Liver (tissue), 3 donors: ENCODE results near the gene SOBP.
A peak's percentile ranks its signal among the peaks of the same experiment; 100 is the strongest.

ENCODE experiments used
- EGR1 ChIP-seq, 2 donors: IDR thresholded peaks; 2 replicates each; pipeline ENCODE4 v1.6.1; 2016 to 2018; ENCODE audit warnings: antibody characterized with exemption in 2 of 2, low read depth in 2 of 2
- FOXA1 ChIP-seq: IDR thresholded peaks from 2 replicates; pipeline ENCODE4 v1.6.1; 2016; ENCODE audit warnings: antibody characterized with exemption
- GABPA ChIP-seq, 2 donors: IDR thresholded peaks in 1 of 2; conservative IDR thresholded peaks in 1 of 2; 2 replicates each; pipeline ENCODE4 v1.6.1; 2016; ENCODE audit warnings: antibody characterized with exemption in 2 of 2, mild to moderate bottlenecking in 1 of 2, moderate library complexity in 1 of 2
- HNF4G ChIP-seq: IDR thresholded peaks from 2 replicates; pipeline ENCODE4 v1.6.1; 2016; ENCODE audit warnings: antibody characterized with exemption
- JUND ChIP-seq, 2 donors: IDR thresholded peaks; 2 replicates each; pipeline ENCODE4 v1.6.1; 2016; ENCODE audit warnings: antibody characterized with exemption in 2 of 2
- RAD21 ChIP-seq, 2 donors: IDR thresholded peaks; 2 replicates each; pipeline ENCODE4 v1.6.1; 2016; ENCODE audit warnings: antibody characterized with exemption in 2 of 2, mild to moderate bottlenecking in 2 of 2
- RXRA ChIP-seq, 2 donors: IDR thresholded peaks; 2 replicates each; pipeline ENCODE4 v1.6.1; 2017 to 2018; ENCODE audit warnings: antibody characterized with exemption in 2 of 2, mild to moderate bottlenecking in 1 of 2
- TAF1 ChIP-seq: conservative IDR thresholded peaks from 2 replicates; pipeline ENCODE4 v1.6.1; 2016; ENCODE audit warnings: antibody characterized with exemption, mild to moderate bottlenecking
- TF ChIP-seq, protein P1 (sequence below): IDR thresholded peaks from 2 replicates; pipeline ENCODE4 v1.6.1; 2016; ENCODE audit warnings: antibody characterized with exemption, mild to moderate bottlenecking
- TF ChIP-seq, protein P2 (sequence below): fragments of 150-350 bp; IDR thresholded peaks from 2 replicates; pipeline ENCODE4 v1.5.1; 2017; ENCODE audit warnings: improper control_type of control experiment, low read depth, low read length; ENCODE audit not compliant: missing input control
- TF ChIP-seq, protein P3 (sequence below): IDR thresholded peaks from 2 replicates; pipeline ENCODE4 v1.6.1; 2016; ENCODE audit warnings: antibody characterized with exemption
- TF ChIP-seq, protein P4 (sequence below): IDR thresholded peaks from 2 replicates; pipeline ENCODE4 v1.6.1; 2016; ENCODE audit warnings: antibody characterized with exemption
- donor health status: healthy.
- donor health status: healthy.

DNA sequence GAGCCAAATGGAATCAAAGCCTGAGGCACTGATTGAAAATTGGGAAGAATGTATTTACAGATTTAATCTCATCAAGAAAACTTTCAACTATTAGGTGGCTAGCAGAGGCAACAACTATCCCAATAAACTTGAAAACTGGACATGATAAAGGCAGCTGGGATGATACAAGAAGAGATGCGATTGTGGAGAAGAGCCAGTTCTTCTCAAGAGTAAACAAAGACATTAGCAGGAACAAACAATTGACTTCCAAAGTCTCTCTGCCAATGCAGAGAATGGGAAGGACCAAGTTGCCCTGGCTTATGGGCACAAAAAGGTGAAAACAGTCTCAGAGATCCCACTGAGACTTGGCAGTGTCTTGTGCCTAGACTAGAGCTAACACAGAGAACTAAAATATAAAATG, 132.4 kb downstream of the SOBP start:
- TF ChIP-seq TAF1 (no peak), RAD21 (IDR thresholded peaks at IDR 0.05) (peak in 1 of 2 donors; percentile 40), JUND (IDR thresholded peaks at IDR 0.05) (no peak), RXRA (IDR thresholded peaks at IDR 0.05) (no peak), FOXA1 (no peak), EGR1 (IDR thresholded peaks at IDR 0.05; ENCODE audit: low read depth in 2 of 2) (no peak), HNF4G (no peak), GABPA (IDR thresholded peaks at IDR 0.05 in 1 of 2, conservative IDR thresholded peaks at IDR 0.05 in 1 of 2) (no peak)
- TF ChIP-seq, protein P1, sequence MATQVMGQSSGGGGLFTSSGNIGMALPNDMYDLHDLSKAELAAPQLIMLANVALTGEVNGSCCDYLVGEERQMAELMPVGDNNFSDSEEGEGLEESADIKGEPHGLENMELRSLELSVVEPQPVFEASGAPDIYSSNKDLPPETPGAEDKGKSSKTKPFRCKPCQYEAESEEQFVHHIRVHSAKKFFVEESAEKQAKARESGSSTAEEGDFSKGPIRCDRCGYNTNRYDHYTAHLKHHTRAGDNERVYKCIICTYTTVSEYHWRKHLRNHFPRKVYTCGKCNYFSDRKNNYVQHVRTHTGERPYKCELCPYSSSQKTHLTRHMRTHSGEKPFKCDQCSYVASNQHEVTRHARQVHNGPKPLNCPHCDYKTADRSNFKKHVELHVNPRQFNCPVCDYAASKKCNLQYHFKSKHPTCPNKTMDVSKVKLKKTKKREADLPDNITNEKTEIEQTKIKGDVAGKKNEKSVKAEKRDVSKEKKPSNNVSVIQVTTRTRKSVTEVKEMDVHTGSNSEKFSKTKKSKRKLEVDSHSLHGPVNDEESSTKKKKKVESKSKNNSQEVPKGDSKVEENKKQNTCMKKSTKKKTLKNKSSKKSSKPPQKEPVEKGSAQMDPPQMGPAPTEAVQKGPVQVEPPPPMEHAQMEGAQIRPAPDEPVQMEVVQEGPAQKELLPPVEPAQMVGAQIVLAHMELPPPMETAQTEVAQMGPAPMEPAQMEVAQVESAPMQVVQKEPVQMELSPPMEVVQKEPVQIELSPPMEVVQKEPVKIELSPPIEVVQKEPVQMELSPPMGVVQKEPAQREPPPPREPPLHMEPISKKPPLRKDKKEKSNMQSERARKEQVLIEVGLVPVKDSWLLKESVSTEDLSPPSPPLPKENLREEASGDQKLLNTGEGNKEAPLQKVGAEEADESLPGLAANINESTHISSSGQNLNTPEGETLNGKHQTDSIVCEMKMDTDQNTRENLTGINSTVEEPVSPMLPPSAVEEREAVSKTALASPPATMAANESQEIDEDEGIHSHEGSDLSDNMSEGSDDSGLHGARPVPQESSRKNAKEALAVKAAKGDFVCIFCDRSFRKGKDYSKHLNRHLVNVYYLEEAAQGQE = no peak
- TF ChIP-seq, protein P2, sequence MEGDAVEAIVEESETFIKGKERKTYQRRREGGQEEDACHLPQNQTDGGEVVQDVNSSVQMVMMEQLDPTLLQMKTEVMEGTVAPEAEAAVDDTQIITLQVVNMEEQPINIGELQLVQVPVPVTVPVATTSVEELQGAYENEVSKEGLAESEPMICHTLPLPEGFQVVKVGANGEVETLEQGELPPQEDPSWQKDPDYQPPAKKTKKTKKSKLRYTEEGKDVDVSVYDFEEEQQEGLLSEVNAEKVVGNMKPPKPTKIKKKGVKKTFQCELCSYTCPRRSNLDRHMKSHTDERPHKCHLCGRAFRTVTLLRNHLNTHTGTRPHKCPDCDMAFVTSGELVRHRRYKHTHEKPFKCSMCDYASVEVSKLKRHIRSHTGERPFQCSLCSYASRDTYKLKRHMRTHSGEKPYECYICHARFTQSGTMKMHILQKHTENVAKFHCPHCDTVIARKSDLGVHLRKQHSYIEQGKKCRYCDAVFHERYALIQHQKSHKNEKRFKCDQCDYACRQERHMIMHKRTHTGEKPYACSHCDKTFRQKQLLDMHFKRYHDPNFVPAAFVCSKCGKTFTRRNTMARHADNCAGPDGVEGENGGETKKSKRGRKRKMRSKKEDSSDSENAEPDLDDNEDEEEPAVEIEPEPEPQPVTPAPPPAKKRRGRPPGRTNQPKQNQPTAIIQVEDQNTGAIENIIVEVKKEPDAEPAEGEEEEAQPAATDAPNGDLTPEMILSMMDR = no peak
- TF ChIP-seq, protein P3, sequence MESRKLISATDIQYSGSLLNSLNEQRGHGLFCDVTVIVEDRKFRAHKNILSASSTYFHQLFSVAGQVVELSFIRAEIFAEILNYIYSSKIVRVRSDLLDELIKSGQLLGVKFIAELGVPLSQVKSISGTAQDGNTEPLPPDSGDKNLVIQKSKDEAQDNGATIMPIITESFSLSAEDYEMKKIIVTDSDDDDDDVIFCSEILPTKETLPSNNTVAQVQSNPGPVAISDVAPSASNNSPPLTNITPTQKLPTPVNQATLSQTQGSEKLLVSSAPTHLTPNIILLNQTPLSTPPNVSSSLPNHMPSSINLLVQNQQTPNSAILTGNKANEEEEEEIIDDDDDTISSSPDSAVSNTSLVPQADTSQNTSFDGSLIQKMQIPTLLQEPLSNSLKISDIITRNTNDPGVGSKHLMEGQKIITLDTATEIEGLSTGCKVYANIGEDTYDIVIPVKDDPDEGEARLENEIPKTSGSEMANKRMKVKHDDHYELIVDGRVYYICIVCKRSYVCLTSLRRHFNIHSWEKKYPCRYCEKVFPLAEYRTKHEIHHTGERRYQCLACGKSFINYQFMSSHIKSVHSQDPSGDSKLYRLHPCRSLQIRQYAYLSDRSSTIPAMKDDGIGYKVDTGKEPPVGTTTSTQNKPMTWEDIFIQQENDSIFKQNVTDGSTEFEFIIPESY = no peak
- TF ChIP-seq, protein P4, sequence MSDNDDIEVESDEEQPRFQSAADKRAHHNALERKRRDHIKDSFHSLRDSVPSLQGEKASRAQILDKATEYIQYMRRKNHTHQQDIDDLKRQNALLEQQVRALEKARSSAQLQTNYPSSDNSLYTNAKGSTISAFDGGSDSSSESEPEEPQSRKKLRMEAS = no peak
